ENCODE data around the gene SLC27A2.
"Not testable (repeated sequence)": the region's sequence is repeated elsewhere in the genome, so short reads cannot be mapped to it uniquely, and the experiment has no call there.

SLC27A2 gene

DNA sequence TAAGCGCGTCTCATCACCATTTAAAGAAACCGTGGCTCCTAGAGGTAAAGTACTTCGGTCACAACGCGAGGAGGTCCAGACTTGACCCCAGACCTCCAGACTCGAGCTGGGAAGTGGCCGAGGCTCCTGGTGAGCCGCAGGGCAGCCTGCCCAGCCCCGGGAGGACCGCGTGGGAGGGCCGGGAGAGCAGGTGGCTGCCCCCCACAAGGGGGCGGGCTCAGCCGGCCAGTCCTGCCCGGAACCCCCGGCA is at the start of gene SLC27A2:
Gene SLC27A2 (plus strand): TSS at position 228 of the 250 bp plus-strand sequence. CDS start 232 bp downstream, outside the sequence.
- no peak for DNase-seq

DNA sequence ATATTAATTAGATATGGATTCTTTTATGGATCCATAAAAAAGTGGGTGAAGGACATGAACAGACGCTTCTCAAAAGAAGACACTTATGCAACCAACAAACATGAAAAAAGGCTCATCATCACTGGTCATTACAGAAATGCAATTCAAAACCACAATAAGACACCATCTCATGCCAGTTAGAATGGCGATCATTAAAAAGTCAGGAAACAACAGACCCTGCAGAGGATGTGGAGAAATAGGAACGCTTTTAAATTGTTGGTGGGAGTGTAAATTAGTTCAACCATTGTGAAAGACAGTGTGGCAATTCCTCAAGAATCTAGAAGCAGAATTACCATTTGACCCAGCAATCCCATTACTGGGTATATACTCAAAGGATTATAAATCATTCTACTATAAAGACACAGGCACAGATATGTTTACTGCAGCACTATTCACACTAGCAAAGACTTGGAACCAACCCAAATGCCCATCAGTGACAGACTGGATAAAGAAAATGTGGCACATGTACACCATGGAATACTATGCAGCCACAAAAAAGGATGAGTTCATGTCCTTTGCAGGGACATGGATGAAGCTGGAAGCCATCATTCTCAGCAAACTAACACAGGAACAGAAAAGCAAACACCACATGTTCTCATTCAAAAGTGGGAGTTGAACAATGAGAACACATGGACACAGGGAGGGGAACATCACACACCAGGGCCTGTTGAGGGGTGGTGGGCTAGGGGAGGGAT is 49.6 kb upstream of the SLC27A2 start:
- DNase-seq: not testable (repeated sequence)

DNA sequence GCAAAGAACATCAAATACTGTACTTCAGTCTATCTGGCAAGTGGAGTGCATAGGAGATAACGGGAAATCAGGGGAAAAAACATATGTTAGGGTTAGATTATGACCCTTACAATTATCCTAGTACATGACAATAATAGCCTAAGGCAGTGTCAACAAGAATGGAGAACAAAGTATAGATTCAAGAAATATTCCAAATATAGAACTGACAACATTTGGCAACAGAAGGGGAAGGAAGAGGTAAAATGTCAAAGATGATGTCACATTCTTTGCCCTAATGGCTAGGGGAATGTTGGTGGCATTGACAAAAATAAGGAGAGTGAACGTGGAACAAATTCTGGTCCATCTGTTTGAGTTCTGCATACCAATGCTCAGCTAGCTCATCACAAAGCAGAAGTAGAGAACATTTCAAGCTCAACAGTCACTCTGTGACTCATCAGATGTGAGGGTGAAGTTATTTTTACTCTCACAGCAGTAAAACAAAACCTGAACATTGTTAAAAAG is 47.4 kb upstream of the SLC27A2 start:
- DNase-seq: no peak

DNA sequence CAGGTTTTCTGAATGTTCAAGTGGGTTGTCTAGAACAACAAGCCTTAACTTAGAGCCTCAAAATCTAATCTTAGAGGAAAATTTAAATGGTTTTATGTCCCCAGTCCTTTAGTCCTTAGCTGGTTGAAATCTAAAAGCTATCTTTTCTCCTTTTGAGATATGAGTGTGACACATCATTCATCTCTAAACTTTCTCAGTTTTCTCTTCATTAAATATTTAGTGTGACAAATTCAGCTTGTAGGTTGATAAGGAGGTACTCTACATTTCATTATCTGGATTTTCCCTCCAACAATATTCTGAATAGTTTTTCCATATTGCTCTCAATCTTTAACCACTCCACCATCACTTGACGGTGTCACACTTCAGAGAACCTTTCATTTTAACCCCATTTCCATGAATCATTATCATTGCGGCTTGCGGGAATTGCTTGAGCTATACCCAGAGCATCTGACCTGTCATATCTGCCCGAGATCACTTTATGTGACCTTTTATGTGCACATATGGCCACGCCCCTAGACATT is 46.9 kb upstream of the SLC27A2 start:
- DNase-seq: no peak

DNA sequence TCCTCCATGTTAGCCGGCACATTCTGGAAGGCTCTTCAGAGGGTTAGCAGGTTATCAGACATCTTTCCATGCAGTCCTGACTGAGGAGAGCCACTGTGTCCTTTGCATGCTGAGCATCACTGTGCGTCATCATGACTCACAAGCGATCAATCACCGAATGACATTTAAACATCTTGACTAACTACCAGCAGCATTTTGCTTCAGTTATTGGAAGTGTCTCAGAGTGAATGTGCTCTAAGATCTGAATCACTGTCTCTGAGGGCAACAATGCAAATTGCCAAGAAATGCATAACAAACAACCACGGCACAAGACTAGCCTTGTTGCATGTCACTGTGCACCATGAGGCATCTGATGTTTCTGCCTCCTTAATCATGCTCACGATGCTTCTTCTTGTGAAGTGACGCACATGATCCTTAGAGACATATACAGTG is 44.6 kb upstream of the SLC27A2 start:
- no peak for DNase-seq

DNA sequence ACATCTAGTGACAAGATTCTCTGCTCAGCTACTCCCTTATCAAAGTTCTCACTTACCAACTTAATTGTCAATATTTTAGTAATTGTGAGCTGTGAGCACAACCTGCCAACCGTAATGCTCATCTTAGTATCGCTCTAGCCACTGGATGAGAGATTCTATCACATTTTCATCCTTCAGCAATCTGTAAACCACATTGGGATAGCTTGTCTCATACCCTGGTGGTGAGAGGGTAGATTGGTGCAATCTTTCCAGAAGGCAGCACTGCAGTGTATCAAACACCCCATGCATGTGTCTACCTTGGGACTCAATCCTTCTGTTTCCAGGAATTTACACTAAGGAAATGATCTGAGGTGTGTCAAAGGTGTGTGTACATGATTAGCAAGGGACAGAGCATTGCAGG is 44.1 kb upstream of the SLC27A2 start:
- DNase-seq: no peak

DNA sequence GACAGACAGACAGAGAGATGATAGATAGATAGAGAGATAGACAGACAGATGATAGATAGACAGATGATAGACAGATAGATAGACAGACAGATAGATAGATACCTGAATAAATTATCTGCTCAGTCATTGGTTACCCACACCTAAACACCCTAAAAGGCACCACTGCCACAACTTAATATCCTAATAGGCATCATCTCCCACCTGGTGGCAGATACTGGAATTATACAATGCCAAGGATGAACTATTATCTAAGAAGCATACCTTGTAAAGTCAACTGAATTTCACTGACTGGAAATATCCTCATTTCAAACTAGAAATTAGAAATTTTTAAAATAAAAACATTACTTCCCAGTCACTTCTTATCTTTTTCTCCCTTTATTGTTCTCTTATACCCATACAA is 43.6 kb upstream of the SLC27A2 start:
- DNase-seq: peak; percentile 23

DNA sequence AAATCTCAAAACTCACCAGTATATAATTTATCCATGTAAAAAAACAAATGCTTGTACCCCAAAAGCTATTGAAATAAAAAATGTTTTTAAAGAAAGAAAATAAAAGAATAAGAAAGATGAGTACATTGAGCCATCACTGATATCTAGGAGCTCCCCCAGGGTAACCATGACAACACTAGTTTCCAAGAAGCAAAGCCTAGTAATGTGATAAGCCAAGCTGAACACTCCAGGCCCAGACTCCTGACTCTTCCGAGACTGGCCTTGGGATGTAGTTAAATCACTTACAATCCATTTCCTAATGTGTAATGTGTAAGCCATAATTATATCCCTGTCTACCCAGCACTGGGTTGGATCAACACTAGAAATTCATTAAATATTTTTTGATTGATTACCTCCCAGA is 41.9 kb upstream of the SLC27A2 start:
- DNase-seq: no peak

DNA sequence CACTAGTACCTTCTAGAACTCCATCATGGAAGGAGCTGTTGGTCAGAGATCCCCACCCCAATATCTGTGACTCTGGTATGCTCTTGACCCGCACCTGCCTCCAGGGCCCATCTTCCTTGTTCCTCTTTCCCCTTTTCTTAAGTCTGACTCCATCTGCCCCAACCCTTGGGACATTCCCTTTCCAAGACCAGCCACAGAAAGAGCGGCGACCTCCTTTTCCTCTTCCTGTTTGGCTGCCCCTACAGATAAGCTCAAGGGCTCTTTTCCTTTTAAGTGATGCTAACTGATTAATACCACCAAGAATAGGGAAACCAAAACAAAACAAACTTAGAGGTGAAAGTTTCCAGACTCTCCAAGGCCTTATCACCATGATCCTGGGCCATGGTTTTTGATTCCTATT is 41.0 kb upstream of the SLC27A2 start:
- no peak for DNase-seq

DNA sequence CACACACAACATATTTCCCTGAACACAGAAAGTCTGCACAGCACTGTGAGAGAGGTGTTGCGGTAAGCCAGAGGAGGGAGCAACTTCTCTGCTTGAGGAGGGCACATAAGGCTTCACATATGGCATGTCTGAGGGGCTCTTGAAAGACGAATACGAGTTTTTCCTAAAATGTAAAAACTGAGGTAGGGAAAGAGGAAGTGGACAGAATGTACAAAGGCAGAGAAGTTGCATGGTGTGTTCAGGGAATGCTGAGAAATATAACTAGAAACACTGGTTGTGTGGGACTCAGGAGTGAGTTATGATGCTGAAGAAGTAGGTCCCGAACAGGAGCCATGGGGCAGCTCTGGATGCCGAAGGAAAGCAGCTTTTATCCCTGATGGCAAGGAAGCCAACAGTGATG is 40.1 kb upstream of the SLC27A2 start:
- DNase-seq: no peak

DNA sequence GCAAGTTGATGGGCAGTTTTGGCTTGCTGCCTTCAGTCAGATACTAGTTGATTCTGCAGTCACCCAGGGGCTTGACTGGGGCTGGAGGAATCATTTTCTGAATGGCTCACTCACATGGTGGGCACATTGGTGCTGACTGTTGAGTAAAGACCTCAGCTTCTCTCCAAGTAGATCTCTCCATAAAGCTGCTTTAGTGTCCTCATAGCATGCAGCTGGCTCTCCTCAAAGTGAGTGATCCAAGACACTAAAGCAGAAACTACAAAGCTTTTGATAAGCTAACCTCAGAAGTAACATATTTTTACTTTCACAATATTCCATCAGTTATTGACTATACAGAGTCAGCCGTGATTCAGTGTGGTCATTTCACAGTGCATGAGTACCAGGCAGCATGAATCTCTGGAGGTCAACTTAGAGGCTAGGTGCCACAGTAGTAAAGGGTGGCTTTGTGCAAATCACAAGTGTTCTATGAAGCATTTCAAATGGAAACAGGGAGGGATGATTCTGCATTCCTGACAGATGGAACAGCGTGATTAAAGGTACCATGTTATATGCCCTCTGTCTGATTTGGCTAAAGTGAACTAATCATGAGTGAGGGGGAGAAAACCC is 38.6 kb upstream of the SLC27A2 start:
- no peak for DNase-seq

DNA sequence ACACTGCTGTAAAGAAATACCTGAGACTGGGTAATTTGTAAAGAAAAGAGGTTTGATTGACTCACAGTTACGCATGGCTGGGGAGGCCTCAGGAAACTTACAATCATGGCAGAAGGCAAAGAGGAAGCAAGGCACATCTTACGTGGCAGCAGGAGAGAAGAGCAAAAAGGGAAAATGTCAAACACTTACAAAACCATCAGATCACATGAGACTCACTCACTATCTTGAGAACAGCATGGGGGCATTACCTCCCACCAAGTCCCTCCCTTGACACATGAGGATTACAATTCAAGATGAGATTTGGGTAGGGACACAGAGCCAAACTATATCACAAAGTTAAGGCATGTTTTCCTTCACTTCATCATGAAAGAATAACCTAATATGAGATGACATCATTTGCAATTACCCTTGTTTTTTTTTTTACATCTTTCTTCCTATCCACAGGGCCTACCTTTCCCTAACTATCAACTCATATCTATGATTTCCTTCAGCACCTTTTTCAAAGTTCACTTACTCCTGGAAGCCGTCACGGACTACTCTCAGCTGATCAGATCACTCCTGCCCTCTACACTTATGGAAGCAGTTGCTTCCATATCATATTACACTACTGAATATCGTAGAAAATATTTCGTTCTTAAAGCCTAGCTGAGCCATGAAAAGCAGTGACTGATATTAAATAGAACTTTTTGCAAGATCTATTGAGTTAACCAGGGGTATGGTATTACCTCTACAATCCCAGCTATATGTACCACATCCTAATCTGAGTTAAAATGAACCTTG is 37.5 kb upstream of the SLC27A2 start:
- no peak for DNase-seq

DNA sequence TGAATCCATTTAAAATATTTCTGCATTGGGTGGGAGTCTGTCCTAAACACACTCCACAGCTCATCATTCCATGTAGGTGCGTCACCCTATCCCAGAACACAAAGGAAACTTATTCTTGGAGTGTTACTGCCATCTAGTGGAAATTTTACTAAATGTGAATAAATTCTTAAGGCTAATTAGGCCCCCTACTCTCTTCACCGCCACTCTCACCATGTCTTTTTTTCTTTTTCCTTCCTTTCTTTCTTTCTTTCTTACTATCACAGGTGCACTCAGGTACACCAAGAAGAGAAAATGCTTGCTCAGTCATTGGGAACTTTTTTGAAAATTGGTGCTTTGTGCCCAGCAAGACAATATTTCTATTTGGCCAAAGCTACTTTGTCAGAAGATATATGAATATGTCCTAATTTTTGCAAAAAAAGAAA is 36.5 kb upstream of the SLC27A2 start:
- DNase-seq: peak; percentile 74

DNA sequence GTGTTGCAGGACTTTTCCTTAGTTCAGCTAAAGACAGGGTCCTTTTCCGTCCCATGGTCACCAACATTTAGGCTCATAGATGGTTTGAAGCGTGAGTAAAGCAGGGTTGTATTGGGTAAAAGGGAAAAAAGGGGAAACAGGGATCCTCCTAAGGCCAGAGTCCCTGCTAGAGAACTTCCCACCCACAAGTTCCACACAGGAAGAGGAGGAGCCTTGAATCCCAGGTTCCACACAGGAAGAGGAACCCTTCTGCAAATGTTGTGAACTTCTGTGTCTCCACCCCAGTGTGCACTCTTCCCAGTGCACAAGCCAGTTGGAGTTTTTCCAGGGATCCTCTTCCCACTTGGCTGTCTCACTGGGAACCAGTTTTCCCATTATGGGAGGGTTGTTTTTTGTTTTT is 35.4 kb upstream of the SLC27A2 start:
- DNase-seq: no peak

DNA sequence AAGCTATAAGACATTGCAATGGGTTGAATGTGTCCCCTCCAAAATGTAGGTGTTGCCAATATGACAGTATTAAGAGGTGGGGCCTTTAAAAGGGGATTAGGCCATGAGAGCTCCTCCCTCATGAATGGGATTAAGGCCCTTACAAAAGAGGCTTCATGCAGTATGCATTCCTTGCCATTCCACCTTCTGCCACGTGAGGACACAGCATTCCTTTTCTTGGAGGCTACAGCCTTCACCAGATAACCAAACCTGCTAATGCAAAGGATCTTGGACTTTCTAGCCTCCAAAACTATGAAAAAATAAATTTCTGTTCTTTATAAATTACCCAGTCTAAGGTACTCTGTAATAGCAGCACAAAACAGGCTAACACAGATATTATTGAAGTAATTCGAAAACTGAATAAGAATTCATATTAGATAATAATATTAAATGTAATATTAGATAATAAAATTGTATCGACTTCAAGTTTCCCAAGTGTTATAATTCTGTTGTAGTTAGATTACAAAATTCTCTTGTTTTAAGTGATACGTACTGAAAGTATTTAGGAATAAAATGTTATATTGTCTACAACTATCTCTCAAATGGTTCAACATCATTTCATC is 33.5 kb upstream of the SLC27A2 start:
- DNase-seq: peak; percentile 28

DNA sequence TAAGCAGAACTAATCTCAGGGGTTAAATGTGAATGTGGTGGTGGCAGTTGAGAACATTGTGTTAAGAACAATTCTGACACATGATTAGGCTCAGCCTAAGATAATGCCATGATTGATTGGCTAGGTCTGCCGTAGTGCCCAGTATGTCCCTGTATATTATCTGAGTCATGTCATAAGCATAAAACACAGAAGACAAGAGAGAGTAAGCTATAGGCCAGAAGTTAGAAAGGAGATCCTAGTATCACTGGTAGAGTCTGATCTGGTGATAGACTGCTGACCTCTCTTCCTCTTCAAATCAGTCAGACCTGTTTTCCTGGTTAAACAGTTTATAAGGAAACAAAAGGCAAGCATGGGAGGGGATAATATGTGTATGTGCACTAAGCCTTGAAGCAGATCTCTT is 32.9 kb upstream of the SLC27A2 start:
- DNase-seq: no peak

DNA sequence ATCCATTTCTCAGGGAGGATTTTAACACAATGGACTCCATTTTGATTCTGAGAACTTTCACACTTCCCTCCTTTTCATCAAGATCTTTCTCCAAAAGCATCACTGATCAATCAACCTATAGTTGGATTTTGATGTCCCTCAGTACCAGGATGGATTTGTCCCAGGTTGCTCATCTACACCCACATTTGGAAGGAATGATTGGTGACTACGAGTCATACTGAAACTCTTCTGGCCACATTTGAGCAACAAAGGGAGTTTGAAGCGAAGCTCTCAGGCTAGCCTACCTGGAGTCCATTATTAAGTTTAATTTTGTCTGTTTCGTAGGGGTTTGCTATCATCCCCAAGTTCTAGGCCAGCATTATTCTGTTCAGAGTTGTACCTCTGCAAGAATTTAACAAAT is 31.6 kb upstream of the SLC27A2 start:
- no peak for DNase-seq

DNA sequence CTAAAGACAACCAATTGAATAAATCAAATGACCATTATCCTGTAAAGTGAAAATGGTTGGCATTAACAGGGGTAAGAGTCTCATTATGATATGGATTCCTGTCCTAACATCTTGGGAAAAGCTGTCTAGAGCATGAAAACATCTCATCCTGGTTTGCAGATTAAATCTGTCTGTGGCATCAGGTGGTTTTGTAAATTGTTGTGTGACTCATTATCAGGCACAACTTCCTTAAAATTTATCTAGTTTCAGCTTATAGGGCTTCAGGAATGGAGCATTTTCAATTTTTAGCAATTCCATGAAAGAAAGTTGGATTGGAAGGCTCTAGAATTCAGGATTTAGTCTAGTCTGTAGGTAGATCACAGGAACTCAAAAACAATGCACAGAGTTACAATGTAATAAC is 31.1 kb upstream of the SLC27A2 start:
- DNase-seq: no peak

DNA sequence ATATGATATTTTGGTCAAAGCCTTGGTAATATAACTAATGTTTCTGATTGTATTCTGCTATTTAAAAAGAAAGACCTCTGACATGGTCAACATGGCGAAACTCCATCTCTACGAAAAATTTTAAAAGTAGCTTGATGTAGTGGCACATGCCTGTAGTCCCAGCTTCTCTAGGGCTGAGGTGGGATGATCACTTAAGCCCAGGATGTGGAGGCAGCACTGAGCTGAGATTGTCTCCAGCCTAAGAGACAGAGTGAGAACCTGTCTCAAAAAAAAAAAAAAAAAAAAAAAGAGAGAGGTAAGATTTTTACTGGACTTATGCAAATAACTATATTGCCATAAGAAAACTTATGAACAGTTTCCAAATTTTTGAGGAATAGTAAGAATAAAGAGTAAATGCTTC is 30.5 kb upstream of the SLC27A2 start:
- no peak for DNase-seq

DNA sequence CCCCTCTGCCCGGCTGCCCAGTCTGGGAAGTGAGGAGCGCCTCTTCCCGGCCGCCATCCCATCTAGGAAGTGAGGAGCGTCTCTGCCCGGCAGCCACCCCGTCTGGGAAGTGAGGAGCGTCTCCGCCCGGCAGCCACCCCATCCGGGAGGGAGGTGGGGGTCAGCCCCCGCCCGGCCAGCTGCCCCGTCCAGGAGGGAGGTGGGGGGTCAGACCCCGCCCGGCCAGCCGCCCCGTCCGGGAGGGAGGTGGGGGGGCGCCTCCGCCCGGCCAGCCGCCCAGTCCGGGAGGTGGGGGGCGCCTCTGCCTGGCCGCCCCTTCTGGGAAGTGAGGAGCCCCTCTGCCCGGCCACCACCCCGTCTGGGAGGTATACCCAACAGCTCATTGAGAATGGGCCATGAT is 23.8 kb upstream of the SLC27A2 start:
- DNase-seq: not testable (repeated sequence)

DNA sequence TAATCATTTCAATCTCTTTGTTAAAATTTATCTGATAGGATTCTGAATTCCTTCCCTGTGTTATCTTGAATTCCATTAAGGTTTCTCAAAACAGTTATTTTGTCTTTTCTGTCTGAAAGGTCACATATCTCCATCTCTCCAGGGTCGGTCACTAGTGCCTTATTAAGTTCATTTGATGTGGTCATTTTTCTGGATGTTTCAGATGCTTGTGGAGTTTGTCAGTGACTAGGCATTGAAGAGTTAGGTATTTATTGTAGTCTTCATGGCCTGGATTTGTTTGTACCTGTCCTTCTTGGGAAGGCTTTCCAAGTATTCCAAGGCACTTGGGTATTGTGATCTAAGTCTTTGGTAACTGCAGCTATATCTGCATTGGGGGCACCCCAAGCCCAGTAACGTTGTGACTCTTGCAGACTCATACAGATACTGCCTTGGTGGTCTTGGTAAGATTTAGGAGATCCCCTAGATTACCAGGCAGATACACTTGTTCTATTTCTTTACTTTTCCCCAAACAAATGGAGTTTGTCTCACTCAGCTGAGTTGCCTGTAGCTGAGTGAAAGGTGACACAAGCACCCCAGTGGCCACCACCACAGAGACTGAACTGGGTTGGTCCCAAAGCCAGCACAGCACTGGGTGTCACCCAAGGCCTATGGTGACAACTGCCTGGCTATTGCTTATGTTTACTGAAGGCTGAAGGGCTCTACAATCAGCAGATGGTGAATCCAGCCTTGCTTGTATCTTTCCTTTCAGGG is 18.9 kb upstream of the SLC27A2 start:
- DNase-seq: no peak

DNA sequence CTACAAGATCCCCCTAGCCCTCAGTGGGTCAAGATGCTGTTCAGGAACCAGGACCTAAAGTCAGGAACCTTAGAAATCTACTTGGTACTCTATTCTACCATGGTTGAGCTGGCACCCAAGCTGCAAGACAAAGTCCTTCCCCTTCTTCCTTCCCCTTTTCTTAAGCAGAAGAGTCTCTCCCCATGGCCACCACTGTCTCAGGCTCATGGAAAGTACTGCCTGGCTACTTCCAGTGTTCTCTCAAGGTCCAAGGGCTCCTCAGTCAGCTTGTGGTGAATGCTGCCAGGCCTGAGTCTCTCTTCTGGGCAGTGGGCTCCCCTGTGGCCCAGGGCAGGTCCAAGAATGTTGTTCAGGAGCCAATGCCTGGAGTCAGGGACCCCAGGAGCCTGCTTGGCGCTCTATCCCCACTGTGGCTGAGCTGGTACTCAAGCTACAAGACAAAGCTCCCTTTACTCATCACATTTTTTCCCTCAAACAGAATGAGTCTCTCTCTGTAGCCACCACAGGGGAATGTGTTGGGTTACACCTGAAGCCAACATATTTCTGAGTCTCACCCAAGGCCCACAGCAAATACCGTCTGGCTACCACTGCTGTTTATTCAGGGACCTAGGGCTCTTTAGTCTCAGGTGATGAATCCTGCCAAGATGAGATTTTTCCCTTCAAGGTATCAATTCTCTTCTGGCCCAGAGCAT is 18.1 kb upstream of the SLC27A2 start:
- DNase-seq: no peak
